WTC11 (cell line): Measurements from ENCODE around the gene ESR2. TPM values are rescaled to one million over a fixed set of nuclear protein-coding genes. Genes with fewer than 3 reads are reported as not detected.
A peak's percentile ranks its signal among the peaks of the same experiment; 100 is the strongest.

Source experiments
- ATAC-seq: fragments of 200-7000 bp; cut with Tn5 transposase; 2 replicates; pipeline ENCODE4 v1.10.0; 2021; ENCODE audit warnings: mild to moderate bottlenecking, moderate library complexity
- CTCF ChIA-PET: fragments of 300-600 bp; sonication (Branson Sonifier 250); formaldehyde crosslinking; loops from one replicate; lab custom pipeline; 2021; ENCODE audit warnings: antibody characterized with exemption; lab: Charles Lee
- POLR2A ChIA-PET: fragments of 350-600 bp; sonication (Branson Sonifier 250); formaldehyde crosslinking; loops from one replicate; lab custom pipeline; 2021; ENCODE audit warnings: antibody characterized with exemption; lab: Charles Lee
- DNase-seq: peaks from one replicate; pipeline ENCODE4 v3.0.0; 2021; ENCODE audit warnings: low spot score
- H3K27ac Mint-ChIP-seq: 2 replicates; pipeline ENCODE4 v1.8.0; 2021; ENCODE audit warnings: mixed read lengths
- H3K27me3 Mint-ChIP-seq: 2 replicates; pipeline ENCODE4 v1.8.0; 2021; ENCODE audit warnings: low read depth, mild to moderate bottlenecking, moderate library complexity, mixed read lengths
- H3K36me3 Mint-ChIP-seq: 2 replicates; pipeline ENCODE4 v1.8.0; 2021; ENCODE audit warnings: mixed read lengths
- H3K4me1 Mint-ChIP-seq: 2 replicates; pipeline ENCODE4 v1.8.0; 2022; ENCODE audit warnings: mixed read lengths
- H3K4me3 Mint-ChIP-seq: 2 replicates; pipeline ENCODE4 v1.8.0; 2021; ENCODE audit warnings: mild to moderate bottlenecking, moderate library complexity, mixed read lengths
- H3K9me3 Mint-ChIP-seq: 2 replicates; pipeline ENCODE4 v1.8.0; 2021; ENCODE audit warnings: mixed read lengths
- ARID4B ChIP-seq: sonication (generic); formaldehyde crosslinking; IDR thresholded peaks from 2 replicates; pipeline ENCODE4 v1.8.0; 2023; ENCODE audit warnings: missing genetic modification reagents, mild to moderate bottlenecking, borderline replicate concordance
- ATF6 ChIP-seq: sonication (generic); formaldehyde crosslinking; IDR thresholded peaks from 2 replicates; pipeline ENCODE4 v1.8.1; 2023; ENCODE audit warnings: mild to moderate bottlenecking, missing genetic modification reagents
- CBFB ChIP-seq: sonication (generic); formaldehyde crosslinking; IDR thresholded peaks from 2 replicates; pipeline ENCODE4 v1.8.1; 2022; ENCODE audit warnings: mild to moderate bottlenecking, low read depth, missing genetic modification reagents
- E2F1 ChIP-seq: sonication (generic); formaldehyde crosslinking; IDR thresholded peaks from 2 replicates; pipeline ENCODE4 v1.8.0; 2022; ENCODE audit warnings: mild to moderate bottlenecking, missing genetic modification reagents
- E2F5 ChIP-seq: sonication (generic); formaldehyde crosslinking; IDR thresholded peaks from 2 replicates; pipeline ENCODE4 v1.8.1; 2022; ENCODE audit warnings: mild to moderate bottlenecking, moderate library complexity, missing genetic modification reagents
- ELF4 ChIP-seq: sonication (generic); formaldehyde crosslinking; IDR thresholded peaks from 2 replicates; pipeline ENCODE4 v1.8.1; 2022; ENCODE audit warnings: low read depth, mild to moderate bottlenecking, moderate library complexity, missing genetic modification reagents
- FOXJ3 ChIP-seq: sonication (generic); formaldehyde crosslinking; IDR thresholded peaks from 2 replicates; pipeline ENCODE4 v1.9.0; 2021; ENCODE audit warnings: missing genetic modification reagents, mild to moderate bottlenecking, borderline replicate concordance
- FOXP1 ChIP-seq: sonication (generic); formaldehyde crosslinking; IDR thresholded peaks from 2 replicates; pipeline ENCODE4 v1.8.0; 2022; ENCODE audit warnings: missing genetic modification reagents, mild to moderate bottlenecking, moderate library complexity, borderline replicate concordance
- FOXP4 ChIP-seq: sonication (generic); formaldehyde crosslinking; IDR thresholded peaks from 2 replicates; pipeline ENCODE4 v1.8.0; 2022; ENCODE audit warnings: mild to moderate bottlenecking, missing genetic modification reagents
- GRHL2 ChIP-seq: fragments of 250-450 bp; sonication (Bioruptor Pico); IDR thresholded peaks from 2 replicates; pipeline ENCODE4 v1.8.0; 2022; ENCODE audit warnings: mild to moderate bottlenecking, moderate library complexity; ENCODE audit not compliant: insufficient replicate concordance, severe bottlenecking
- IRF1 ChIP-seq: sonication (generic); formaldehyde crosslinking; IDR thresholded peaks from 2 replicates; pipeline ENCODE4 v1.8.0; 2023; ENCODE audit warnings: missing genetic modification reagents
- MLX ChIP-seq: sonication (generic); formaldehyde crosslinking; IDR thresholded peaks from 2 replicates; pipeline ENCODE4 v1.8.1; 2023; ENCODE audit warnings: mild to moderate bottlenecking, missing genetic modification reagents, moderate library complexity
- NFYB ChIP-seq: sonication (generic); formaldehyde crosslinking; conservative IDR thresholded peaks from 2 replicates; pipeline ENCODE4 v1.8.0; 2022; ENCODE audit warnings: low read depth, missing genetic modification reagents
- NR1H2 ChIP-seq: sonication (generic); formaldehyde crosslinking; IDR thresholded peaks from 2 replicates; pipeline ENCODE4 v1.9.0; 2021; ENCODE audit warnings: mild to moderate bottlenecking, moderate library complexity, missing genetic modification reagents
- NR2C2 ChIP-seq: sonication (generic); formaldehyde crosslinking; IDR thresholded peaks from 2 replicates; pipeline ENCODE4 v1.8.0; 2022; ENCODE audit warnings: mild to moderate bottlenecking, missing genetic modification reagents
- PRRX2 ChIP-seq: fragments of 250-450 bp; sonication (Bioruptor Pico); IDR thresholded peaks from 2 replicates; pipeline ENCODE4 v1.8.0; 2021; ENCODE audit warnings: mild to moderate bottlenecking
- TEAD1 ChIP-seq: sonication (generic); formaldehyde crosslinking; IDR thresholded peaks from 2 replicates; pipeline ENCODE4 v1.8.0; 2022; ENCODE audit warnings: mild to moderate bottlenecking, missing genetic modification reagents
- TP53 ChIP-seq: sonication (generic); formaldehyde crosslinking; IDR thresholded peaks from 2 replicates; pipeline ENCODE4 v1.8.1; 2023; ENCODE audit warnings: mild to moderate bottlenecking, missing genetic modification reagents
- ZNF232 ChIP-seq: sonication (generic); formaldehyde crosslinking; IDR thresholded peaks from 2 replicates; pipeline ENCODE4 v1.8.0; 2022; ENCODE audit warnings: mild to moderate bottlenecking, missing genetic modification reagents
- ZNF281 ChIP-seq: sonication (generic); formaldehyde crosslinking; IDR thresholded peaks from 2 replicates; pipeline ENCODE4 v1.8.0; 2023; ENCODE audit warnings: mild to moderate bottlenecking, missing genetic modification reagents
- ZNF416 ChIP-seq: fragments of 250-450 bp; sonication (Bioruptor Pico); IDR thresholded peaks from 2 replicates; pipeline ENCODE4 v1.9.0; 2021; ENCODE audit warnings: mild to moderate bottlenecking, inconsistent platforms
- total RNA-seq: library from RNA; stranded (reverse); gene quantifications from 3 replicates; pipeline ENCODE4 v1.2.3, GENCODE V29; 2021

The ESR2 gene
- total RNA-seq, 1 experiment from 2014 or later: 0.50 TPM

- TF ChIP-seq ELF4 (no peak), E2F1 (CRISPR knock-in tag) (no peak), E2F5 (CRISPR knock-in tag) (no peak), NR1H2 (CRISPR knock-in tag) (no peak)
Measured at GRCh38 chr14:64197996-64198395, 96.2 kb downstream of the ESR2 start (continued).

- POLR2A ChIA-PET: interaction anchor here (1.2 kb wide), 1 partner anchor 23 kb away, joined by 3 read pairs; no protein-coding TSS in a partner anchor
- CTCF ChIA-PET: interaction anchor here (0.8 to 2.5 kb wide), 5 partner anchors 8 to 107 kb away, joined by 3 to 7 read pairs (median 3); no protein-coding TSS in a partner anchor
- Mint-ChIP-seq H3K27me3 (no peaks in the 10 kb centered on the region), H3K4me3 (peak overlapping the region; percentile 63), H3K36me3 (peaks cover 5% of the 10 kb centered on the region; the same call in 1 of the 2 replicates), H3K27ac (peak overlapping the region; percentile 80), H3K9me3 (no peaks in the 10 kb centered on the region), H3K4me1 (peaks cover 92% of the 10 kb centered on the region)
- ATAC-seq (peak; percentile 73), DNase-seq (peak; percentile 71)
- TF ChIP-seq ATF6 (CRISPR knock-in tag): no peak
- no peak for TF ChIP-seq IRF1
- TF ChIP-seq ZNF416 (CRISPR knock-in tag): no peak
- no peak for TF ChIP-seq MLX
- TF ChIP-seq TEAD1 (CRISPR knock-in tag): no peak
- no peak for TF ChIP-seq GRHL2 (CRISPR knock-in tag)
- TF ChIP-seq FOXP4 (CRISPR knock-in tag): no peak
- TF ChIP-seq NFYB (CRISPR knock-in tag): no peak
- TF ChIP-seq FOXJ3 (CRISPR knock-in tag): no peak
- TF ChIP-seq ZNF232: peak; percentile 29; the same call in 1 of the 2 replicates
- no peak for TF ChIP-seq TP53 (CRISPR knock-in tag)
- no peak for TF ChIP-seq ARID4B (CRISPR knock-in tag)
- no peak for TF ChIP-seq PRRX2 (CRISPR knock-in tag)
- TF ChIP-seq CBFB: 0 out of 2 replicates have a peak, but pooled peaks have one; percentile 43
- TF ChIP-seq FOXP1 (CRISPR knock-in tag): 0 out of 2 replicates have a peak, but pooled peaks have one; percentile 39
- no peak for TF ChIP-seq NR2C2 (CRISPR knock-in tag)
- TF ChIP-seq ZNF281 (CRISPR knock-in tag): peak; percentile 66; the same call in 1 of the 2 replicates
Measured at GRCh38 chr14:64196814-64197411, 97.3 kb downstream of the ESR2 start.
